ENCODE data around the gene HGFAC. TPM values are rescaled to one million over a fixed set of nuclear protein-coding genes. Genes with fewer than 3 reads are reported as not detected.

The HGFAC gene
- total and polyA plus RNA-seq, 2 of the 13 experiments (the other 11 are each of a cell fraction or from before 2014, with no cell fraction given), result 8.5 to 63.6 TPM

GRCh38 chr4:3430524-3430923 lies 11.2 kb upstream of the HGFAC start:
- Histone ChIP-seq H3K27ac (ENCODE audit: extremely low read length, insufficient read depth, low read length) (no peak overlapping the region), H2AFZ (ENCODE audit: low read length) (no peak overlapping the region), H3K9ac (ENCODE audit: insufficient read depth, low read depth, low read length) (no peak overlapping the region), H3K27me3 (ENCODE audit: control insufficient read depth in 1 of 2, insufficient read depth in 2 of 2, low read length in 2 of 2) (no peaks in the 10 kb centered on the region), H3K79me2 (ENCODE audit: insufficient read depth, low read length) (no peaks in the 10 kb centered on the region), H3K4me1 (ENCODE audit: insufficient read depth, low read length) (no peaks in the 10 kb centered on the region), H3K4me3 (replicated peaks in 1 of 3; ENCODE audit: insufficient read depth in 1 of 3, low read depth in 2 of 3, low read length in 3 of 3) (no peak overlapping the region), H4K20me1 (ENCODE audit: insufficient read depth, low read length) (no peaks in the 10 kb centered on the region), H3K36me3 (replicated peaks in 1 of 2; ENCODE audit: control insufficient read depth in 1 of 2, insufficient read depth in 2 of 2, low read length in 2 of 2) (peaks cover 3 to 23% of the 10 kb centered on the region in 2 experiments), H3K4me2 (ENCODE audit: low read depth, low read length) (no peak overlapping the region), H3K9me3 (ENCODE audit: low read length) (no peaks in the 10 kb centered on the region)
- ChIA-PET CTCF (ENCODE audit: low intra/inter-chr PET ratio, low total read pairs) (no interaction called here), POLR2A (no interaction called here)
- no peak for DNase-seq (ENCODE audit: low spot score)
- TF ChIP-seq ZFP62 (CRISPR knock-in tag; IDR thresholded peaks at IDR 0.05) (no peak), ZSCAN31 (CRISPR knock-in tag; IDR thresholded peaks at IDR 0.05; ENCODE audit: low read depth) (no peak), ZNF850 (CRISPR knock-in tag; conservative IDR thresholded peaks at IDR 0.05) (no peak), KLF6 (CRISPR knock-in tag; IDR thresholded peaks at IDR 0.05) (no peak), GATAD1 (CRISPR knock-in tag; IDR thresholded peaks at IDR 0.05) (no peak), RBM39 (IDR thresholded peaks at IDR 0.05; ENCODE audit: low read depth, low read length, poor library complexity, severe bottlenecking) (no peak), TARDBP (CRISPR knock-in tag; IDR thresholded peaks at IDR 0.05) (no peak), RARG (CRISPR knock-in tag; IDR thresholded peaks at IDR 0.05; ENCODE audit: low read depth) (no peak), ESRRA (CRISPR knock-in tag; IDR thresholded peaks at IDR 0.05; ENCODE audit: low read depth) (no peak), ZNF839 (CRISPR knock-in tag; IDR thresholded peaks at IDR 0.05; ENCODE audit: borderline replicate concordance) (no peak), ZNF766 (CRISPR knock-in tag; IDR thresholded peaks at IDR 0.05; ENCODE audit: borderline replicate concordance) (no peak)
- TF ChIP-seq, protein P1, sequence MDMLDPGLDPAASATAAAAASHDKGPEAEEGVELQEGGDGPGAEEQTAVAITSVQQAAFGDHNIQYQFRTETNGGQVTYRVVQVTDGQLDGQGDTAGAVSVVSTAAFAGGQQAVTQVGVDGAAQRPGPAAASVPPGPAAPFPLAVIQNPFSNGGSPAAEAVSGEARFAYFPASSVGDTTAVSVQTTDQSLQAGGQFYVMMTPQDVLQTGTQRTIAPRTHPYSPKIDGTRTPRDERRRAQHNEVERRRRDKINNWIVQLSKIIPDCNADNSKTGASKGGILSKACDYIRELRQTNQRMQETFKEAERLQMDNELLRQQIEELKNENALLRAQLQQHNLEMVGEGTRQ (IDR thresholded peaks at IDR 0.05; ENCODE audit: low read depth, low read length), result no peak
- TF ChIP-seq, protein P1 (CRISPR knock-in tag; IDR thresholded peaks at IDR 0.05; ENCODE audit: borderline replicate concordance), result no peak
- intact Hi-C loops (cut with micrococcal nuclease; ENCODE audit: unreplicated experiment), result no loop called here
- no peak for FAIRE-seq
- no peak for ATAC-seq
- 80% methylated on average over 5 of the region's 21 CpGs for WGBS (ENCODE audit: low lambda C conversion rate)
- BruUV-seq (replicated peaks), result no TSS peak
- in situ Hi-C loops (cut with HindIII; ENCODE audit: extremely low pct_ligation_motif_present, low pct_unique_long_range_greater_than_20kb), result no loop called here

Measured in HepG2 (cell line).